Medulla oblongata (tissue), 1 donor: ENCODE data around the gene SRL.
A peak's percentile ranks its signal among the peaks of the same experiment; 100 is the strongest.

Source experiments
- DNase-seq: peaks from one replicate; pipeline ENCODE4 v3.0.0-alpha.2; 2015; ENCODE audit errors: extremely low spot score

SRL gene

GRCh38 chr16:4241928-4242283 is at the start of gene SRL:
Gene SRL (minus strand): TSS chr16:4242080. CDS start chr16:4242067, 13 bp downstream.
- no peak for DNase-seq

GRCh38 chr16:4290236-4290830 is 48.5 kb upstream of the SRL start:
- no peak for DNase-seq

DNA sequence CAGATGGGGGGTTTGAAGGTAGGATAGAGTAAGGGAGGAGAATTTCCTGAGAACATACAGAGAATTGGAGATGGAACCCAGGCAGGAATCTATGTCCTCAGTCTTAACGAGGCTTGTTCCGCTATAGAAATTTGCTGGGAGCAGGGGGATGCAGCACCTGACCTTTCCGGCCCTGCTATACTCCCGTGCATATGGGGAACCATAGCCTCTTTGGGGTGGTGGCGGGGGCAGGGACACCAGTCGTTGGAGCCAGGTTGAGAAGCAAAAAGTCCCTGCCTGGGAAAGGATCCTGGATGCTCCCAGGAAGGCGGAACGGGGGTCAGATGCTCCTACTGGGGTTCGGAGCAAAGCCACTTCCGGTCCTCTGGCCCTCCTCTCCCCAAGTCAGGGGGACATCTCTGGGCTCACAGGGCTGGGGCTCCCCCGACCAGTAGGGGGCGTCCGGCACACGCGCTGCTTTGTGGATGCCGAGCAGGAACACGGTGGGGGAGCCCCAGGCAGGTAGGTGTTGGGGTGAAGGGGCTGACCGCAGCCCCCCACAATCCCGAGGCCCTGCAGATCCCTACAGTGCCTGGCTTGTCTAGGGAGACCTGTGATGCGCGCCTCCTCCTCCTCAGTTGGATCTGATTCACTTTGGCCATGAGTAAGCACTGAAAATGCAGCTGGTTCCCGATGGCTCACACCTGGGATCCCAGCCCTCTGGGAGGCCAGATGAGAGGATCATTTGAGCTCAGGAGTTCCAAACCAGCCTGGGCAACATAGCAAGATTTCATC is 46.5 kb upstream of the SRL start:
- DNase-seq, result peak; percentile 74

DNA sequence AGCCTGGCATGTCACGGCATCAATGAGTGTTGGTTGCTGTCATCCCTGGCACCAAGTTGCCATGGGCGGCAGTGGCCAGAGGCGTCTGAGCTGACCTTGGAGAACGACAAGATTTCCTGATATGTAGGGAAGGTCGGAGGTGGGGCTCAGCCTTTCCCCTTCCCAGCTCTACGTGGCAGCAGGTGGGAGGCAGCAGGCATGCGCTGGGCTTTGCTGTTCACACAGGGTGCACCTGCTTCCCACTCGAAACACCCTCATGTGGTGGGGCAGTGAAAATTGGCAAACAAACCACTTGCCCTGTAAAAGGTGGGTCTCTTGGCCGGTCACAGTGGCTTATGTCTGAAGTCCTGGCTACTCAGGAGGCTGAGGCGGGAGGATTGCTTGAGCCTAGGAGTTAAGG is 43.3 kb upstream of the SRL start:
- no peak for DNase-seq

DNA sequence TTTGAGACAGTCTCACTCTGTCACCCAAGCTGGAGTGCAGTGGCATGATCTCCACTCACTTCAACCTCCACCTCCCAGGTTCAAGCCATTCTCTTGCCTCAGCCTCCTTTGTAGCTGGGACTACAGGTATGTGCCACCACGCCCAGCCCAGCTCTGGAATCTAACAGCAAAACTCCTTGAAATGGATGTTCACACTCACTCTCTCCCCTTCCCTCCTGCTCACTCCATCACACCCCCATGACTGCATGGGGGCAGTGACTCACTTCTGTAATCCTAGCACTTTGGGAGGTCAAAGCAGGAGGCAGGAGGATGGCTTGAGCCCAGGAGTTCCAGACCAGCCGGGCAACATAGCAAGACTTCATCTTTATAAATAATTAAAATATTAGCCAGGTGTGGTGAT is 42.1 kb upstream of the SRL start:
- DNase-seq, result no peak

DNA sequence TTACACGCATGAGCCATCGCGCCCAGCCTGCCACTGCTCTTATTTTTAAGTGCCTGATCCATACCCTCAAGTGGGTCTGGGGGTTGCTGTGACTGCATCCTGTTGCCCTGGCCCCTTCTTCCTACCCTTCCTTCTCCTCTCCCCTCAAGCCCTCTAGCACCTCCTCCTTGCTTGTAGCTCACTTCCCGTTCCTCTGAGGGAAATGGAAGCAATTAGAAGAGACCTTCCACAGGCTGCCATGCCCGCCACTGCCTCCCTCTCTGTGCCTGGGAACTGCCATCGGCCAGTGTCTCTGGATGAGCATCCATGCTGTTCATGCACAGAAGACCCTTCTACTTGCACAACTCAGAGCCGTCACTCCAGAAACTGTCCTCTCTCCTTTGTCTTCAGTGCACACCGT is 41.6 kb upstream of the SRL start:
- no peak for DNase-seq

DNA sequence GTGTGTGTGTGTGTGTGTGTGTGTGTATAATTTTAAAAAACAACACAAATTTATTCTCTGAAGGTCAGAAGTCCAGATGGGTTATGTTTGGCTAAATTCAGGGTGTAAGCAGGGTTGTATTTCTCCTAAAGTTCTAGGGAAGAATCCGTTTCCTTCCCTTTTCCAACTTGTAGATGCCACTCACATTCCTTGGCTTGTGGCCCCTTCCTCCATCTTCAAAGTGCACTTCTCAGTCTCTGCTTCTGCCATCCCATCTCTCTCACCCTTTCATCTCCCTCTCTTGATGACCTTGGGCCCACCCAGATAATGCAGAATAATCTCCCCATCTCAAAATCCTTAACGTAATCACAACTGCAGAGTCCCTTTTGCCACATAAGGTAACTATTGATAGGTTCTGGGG is 38.7 kb upstream of the SRL start:
- DNase-seq, result no peak

- no peak for DNase-seq
Measured at GRCh38 chr16:4277987-4278513, 36.2 kb upstream of the SRL start.

DNA sequence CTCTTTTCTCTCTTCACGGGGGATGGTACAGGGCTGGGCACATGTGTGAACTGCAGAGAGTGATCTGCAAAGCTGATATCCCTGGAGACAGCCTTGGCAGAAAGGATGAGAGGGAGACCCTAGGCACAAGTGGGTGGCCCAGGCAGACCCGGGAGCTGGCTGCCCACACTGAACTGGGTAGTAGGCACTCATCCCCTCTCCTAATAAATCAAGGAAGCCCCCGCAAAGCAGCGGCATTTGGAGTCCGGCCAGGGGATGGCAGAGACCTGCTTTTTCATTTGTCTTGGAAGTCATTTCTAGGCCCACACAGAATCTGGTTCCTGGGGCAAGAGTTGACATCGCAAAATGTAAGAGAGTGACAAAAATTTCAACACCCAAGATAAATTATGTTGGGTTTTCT is 34.0 kb upstream of the SRL start:
- no peak for DNase-seq

DNA sequence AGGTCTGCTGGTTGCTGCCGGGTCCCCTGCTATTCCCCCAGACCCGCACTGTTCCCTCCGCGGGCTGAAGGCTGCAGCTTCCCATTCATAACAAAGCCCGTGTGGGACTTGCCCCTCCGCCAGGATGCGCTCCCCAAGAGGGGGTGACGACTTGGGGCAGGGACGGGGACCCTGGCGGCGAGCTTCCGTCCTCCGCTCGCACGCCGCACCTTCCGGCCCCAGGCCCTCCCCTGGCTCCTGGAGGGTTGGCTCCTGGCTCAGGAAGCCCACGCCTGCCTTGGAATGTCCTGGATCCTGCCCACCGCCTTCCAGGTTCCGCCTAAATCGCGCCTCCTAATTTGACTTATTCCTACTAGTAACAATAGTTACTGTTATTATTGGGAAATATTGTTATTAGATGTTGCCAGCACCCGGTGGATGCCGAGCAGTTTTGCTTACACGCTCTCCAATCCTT is 32.0 kb upstream of the SRL start:
- no peak for DNase-seq

GRCh38 chr16:4272114-4272956 is 30.5 kb upstream of the SRL start:
- DNase-seq, result peak; percentile 64

- peak; percentile 95 for DNase-seq
Measured at GRCh38 chr16:4271176-4272113, 29.6 kb upstream of the SRL start.

DNA sequence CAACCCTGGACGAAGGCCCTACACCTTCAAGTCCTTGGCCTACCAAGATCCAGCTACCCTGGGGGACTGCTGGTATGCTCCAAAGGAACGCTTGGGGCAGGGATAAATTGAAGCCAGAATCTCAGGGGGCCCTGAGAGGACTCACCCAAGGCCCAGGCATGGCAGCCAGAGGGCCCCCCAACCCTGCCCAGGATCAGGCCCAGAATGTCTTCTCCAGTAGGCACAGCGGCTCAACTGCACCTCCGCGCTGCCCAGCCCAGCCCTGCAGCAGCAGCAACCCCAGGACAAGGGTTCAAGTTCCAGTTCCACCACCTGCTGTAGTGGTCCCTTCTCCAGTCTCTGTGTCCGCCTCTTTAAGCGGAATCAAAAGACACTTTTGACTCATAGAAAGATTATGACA is 28.7 kb upstream of the SRL start:
- no peak for DNase-seq

DNA sequence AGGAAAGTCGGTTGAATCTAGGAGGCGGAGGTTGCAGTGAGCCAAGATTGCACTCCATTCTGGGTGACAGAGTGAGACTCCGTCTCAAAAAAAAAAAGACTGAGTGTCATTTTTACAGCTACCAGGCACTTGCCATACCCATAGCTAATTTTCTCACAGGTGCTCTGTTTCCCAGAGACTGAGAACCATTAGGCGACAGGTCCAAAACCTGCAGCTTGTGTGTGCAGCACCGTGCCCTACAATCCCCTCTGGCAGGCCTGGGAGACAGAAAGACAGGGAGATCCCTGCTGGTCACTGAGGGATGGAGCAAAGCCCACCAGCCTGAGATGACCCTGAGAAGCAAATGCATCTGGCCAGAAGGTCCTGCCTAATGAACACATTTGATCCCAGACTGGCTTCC is 28.2 kb upstream of the SRL start:
- no peak for DNase-seq

- DNase-seq, result no peak
Measured at GRCh38 chr16:4266372-4266771, 24.5 kb upstream of the SRL start.

DNA sequence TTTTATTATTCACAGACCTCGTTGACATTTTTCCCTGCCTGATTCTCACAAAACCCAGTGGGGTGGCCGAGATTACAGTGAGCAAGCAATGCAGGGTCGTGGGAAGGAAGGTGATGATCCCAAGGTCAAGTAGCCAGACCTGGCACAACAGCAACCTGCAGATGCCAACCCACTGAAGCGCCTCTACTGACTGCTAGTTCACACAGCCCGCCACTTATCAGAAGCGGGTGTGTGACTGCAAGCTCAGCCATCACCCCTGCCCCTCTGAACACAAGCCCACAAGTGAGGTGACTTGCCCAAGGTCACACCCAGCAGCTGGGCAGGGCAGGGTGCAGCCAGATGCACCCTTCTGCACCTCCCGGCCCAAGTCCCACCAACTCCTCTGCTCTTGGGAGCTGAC is 23.8 kb upstream of the SRL start:
- DNase-seq, result no peak

DNA sequence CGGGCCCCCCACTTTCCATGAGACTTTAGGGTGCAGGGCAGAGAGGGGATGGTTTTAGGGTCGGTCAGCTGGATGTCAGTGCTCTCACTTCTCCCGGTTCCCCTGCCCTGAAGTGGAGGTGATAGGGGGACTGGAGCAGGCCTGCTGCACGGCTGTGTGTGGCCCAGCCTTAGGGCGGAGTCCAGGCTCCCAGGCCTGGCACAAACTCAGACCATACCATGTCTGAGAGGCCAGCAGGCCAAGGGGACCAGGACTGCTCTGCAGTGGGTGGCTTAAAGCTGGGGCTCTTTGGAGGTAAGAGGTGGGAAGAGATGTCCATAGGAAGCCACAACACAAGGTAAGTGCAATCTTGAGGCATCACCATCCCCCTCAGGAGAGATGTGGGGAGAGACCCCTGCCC is 22.7 kb upstream of the SRL start:
- DNase-seq, result no peak

GRCh38 chr16:4263504-4264436 is 21.9 kb upstream of the SRL start:
- DNase-seq, result no peak

- no peak for DNase-seq
Measured at GRCh38 chr16:4262303-4262835, 20.5 kb upstream of the SRL start.

DNA sequence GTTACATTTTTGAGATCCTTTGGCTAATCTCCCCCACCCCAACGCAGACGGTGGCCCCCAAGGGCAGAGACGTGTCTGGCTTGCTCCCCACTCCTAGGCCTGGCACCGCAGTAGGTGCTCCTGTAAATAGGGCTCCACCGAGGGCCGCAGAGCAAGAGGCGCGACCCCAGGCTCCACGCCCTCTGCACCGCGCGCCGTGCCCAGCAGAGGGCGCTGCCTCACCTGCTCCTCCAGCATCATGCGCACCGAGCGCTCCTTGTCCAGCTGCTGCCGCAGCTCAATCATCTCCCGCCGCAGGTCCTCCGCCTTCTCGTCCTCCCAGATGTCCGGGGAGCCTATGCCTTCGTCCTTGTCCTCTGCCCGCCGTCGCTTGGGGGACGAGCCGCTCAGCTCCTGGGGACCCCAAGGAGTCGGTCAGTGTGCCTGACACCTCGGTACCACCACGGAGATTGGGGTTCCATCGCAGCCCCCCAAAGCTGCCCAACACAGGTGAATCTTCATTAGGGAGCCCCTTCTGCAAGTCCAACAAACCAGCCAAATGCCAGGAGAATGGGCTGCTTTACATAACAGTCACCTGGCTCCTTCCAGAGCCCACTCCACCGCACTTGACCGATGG is 19.8 kb upstream of the SRL start:
- DNase-seq, result no peak
